B cell (primary cell): Measurements from ENCODE around the gene GNB1. TPM values are rescaled to one million over a fixed set of nuclear protein-coding genes. Genes with fewer than 3 reads are reported as not detected.

ENCODE experiments used
- ATAC-seq: fragments of 200-7000 bp; cut with Tn5 transposase; one replicate; pipeline ENCODE4 v1.10.0; 2021; ENCODE audit warnings: low read depth, mild to moderate bottlenecking, moderate number of reproducible peaks, moderate library complexity
- CTCF ChIA-PET: fragments of 350-600 bp; sonication (Branson Sonifier 250); formaldehyde crosslinking; loops from one replicate; lab custom pipeline; 2021; ENCODE audit warnings: antibody characterized with exemption, inconsistent platforms; lab: Charles Lee
- POLR2A ChIA-PET: fragments of 350-600 bp; sonication (Branson Sonifier 250); formaldehyde crosslinking; loops from one replicate; lab custom pipeline; 2021; ENCODE audit warnings: antibody characterized with exemption; lab: Charles Lee
- DNase-seq: peaks from one replicate; pipeline ENCODE4 v3.0.0; 2013
- H2AFZ ChIP-seq: 2 replicates; pipeline ENCODE4 v1.6.1; 2012; ENCODE audit warnings: mild to moderate bottlenecking, low read depth, low read length; ENCODE audit not compliant: insufficient read depth, poor library complexity, severe bottlenecking
- H3K27ac ChIP-seq, 2 donors: 1 replicate in 1 of 2; 2 replicates in 1 of 2; pipeline ENCODE4 v1.5.1; 2012 to 2013; ENCODE audit warnings: low read length in 2 of 2, mild to moderate bottlenecking in 2 of 2, moderate library complexity in 1 of 2
- H3K27me3 ChIP-seq, 4 experiments: fragments of 200-600 bp in 1 of 4; sonication (generic) in 1 of 4; replicated peaks in 1 of 4; 1 replicate in 2 of 4; 2 replicates in 2 of 4; pipeline versions ENCODE4 v1.6.1 to v1.7.0; 2013 to 2016; ENCODE audit warnings: low read length in 3 of 4, mild to moderate bottlenecking in 2 of 4, mixed read lengths in 1 of 4, moderate library complexity in 1 of 4; ENCODE audit not compliant: insufficient read depth in 4 of 4, control insufficient read depth in 3 of 4; ENCODE audit errors: control extremely low read depth in 1 of 4
- H3K36me3 ChIP-seq, 2 experiments: replicated peaks in 1 of 2; 1 replicate in 1 of 2; 2 replicates in 1 of 2; pipeline versions ENCODE4 v1.6.1 to v1.7.1; 2013; ENCODE audit warnings: low read length in 1 of 2; ENCODE audit not compliant: insufficient read depth in 2 of 2, control insufficient read depth in 1 of 2; ENCODE audit errors: control extremely low read depth in 1 of 2, extremely low read depth in 1 of 2
- H3K4me1 ChIP-seq, 2 donors: fragments of 200-600 bp in 1 of 2; sonication (generic) in 1 of 2; 1 replicate in 1 of 2; 2 replicates in 1 of 2; pipeline versions ENCODE4 v1.5.1 to v1.6.1; 2013 to 2017; ENCODE audit warnings: low read length in 2 of 2; ENCODE audit not compliant: control insufficient read depth in 2 of 2, insufficient read depth in 2 of 2
- H3K4me2 ChIP-seq: replicated peaks from 2 replicates; pipeline ENCODE3; 2012; ENCODE audit warnings: mild to moderate bottlenecking, low read depth, low read length; ENCODE audit not compliant: poor library complexity, severe bottlenecking
- H3K4me3 ChIP-seq, 5 experiments: fragments of 200-600 bp in 1 of 5; sonication (generic) in 1 of 5; 1 replicate in 3 of 5; 2 replicates in 2 of 5; pipeline versions ENCODE4 v1.5.1 to v1.7.0; 2011 to 2016; ENCODE audit warnings: low read length in 4 of 5, mild to moderate bottlenecking in 4 of 5, low read depth in 2 of 5, control low read depth in 1 of 5, moderate library complexity in 1 of 5; ENCODE audit not compliant: insufficient read depth in 1 of 5; ENCODE audit errors: control extremely low read depth in 1 of 5, extremely low read depth in 1 of 5
- H3K79me2 ChIP-seq: fragments of 200-600 bp; sonication (generic); one replicate; pipeline ENCODE4 v1.6.0; 2016; ENCODE audit warnings: low read length; ENCODE audit not compliant: control insufficient read depth, insufficient read depth
- H3K9ac ChIP-seq: fragments of 200-600 bp; sonication (generic); 2 replicates; pipeline ENCODE4 v1.6.1; 2017; ENCODE audit warnings: mild to moderate bottlenecking, low read length, moderate library complexity
- H3K9me3 ChIP-seq, 3 donors: one replicate each; pipeline versions ENCODE4 v1.6.1 to v1.7.1; 2013; ENCODE audit warnings: low read length in 2 of 3; ENCODE audit not compliant: control insufficient read depth in 2 of 3, insufficient read depth in 1 of 3; ENCODE audit errors: control extremely low read depth in 1 of 3
- H4K20me1 ChIP-seq: 2 replicates; pipeline ENCODE4 v1.6.0; 2012; ENCODE audit warnings: mild to moderate bottlenecking, low read length; ENCODE audit not compliant: insufficient read depth, control insufficient read depth, poor library complexity, severe bottlenecking
- H3K27ac Mint-ChIP-seq: one replicate; pipeline ENCODE4 v1.8.0; 2021; ENCODE audit warnings: mixed read lengths
- H3K27me3 Mint-ChIP-seq: one replicate; pipeline ENCODE4 v1.8.0; 2021; ENCODE audit warnings: mixed read lengths
- H3K4me1 Mint-ChIP-seq: one replicate; pipeline ENCODE4 v1.8.0; 2021; ENCODE audit warnings: mixed read lengths
- H3K4me3 Mint-ChIP-seq: one replicate; pipeline ENCODE4 v1.8.0; 2021; ENCODE audit warnings: mixed read lengths
- H3K9me3 Mint-ChIP-seq: one replicate; pipeline ENCODE4 v1.8.0; 2022; ENCODE audit warnings: mixed read lengths; ENCODE audit not compliant: insufficient read depth
- CTCF ChIP-seq: fragments of 200-600 bp; IDR thresholded peaks from one replicate; pipeline ENCODE4 v1.8.0; 2022; ENCODE audit warnings: antibody characterized with exemption, mild to moderate bottlenecking
- EZH2 ChIP-seq: IDR thresholded peaks from 2 replicates; pipeline ENCODE4 v1.6.1; 2012; ENCODE audit warnings: borderline replicate concordance, low read depth, mild to moderate bottlenecking, moderate library complexity, low read length; ENCODE audit not compliant: insufficient read depth, poor library complexity, severe bottlenecking
- WGBS: methylation state at CpG from one replicate; pipeline ENCODE4 v1.1.5; 2013; ENCODE audit warnings: missing lambda C conversion rate; ENCODE audit not compliant: insufficient coverage; 5-methylcytosine and 5-hydroxymethylcytosine counted together
- intact Hi-C: fragments of 100-400 bp; cut with micrococcal nuclease; formaldehyde crosslinking; loops from one replicate; pipeline ENCODE4 v1.10.0; 2022
- polyA plus RNA-seq: library from polyadenylated mRNA; depleted of rRNA; stranded (reverse); fragments of >200 nt; gene quantifications from 2 replicates; pipeline ENCODE4 v1.2.3, GENCODE V29; 2012
- total RNA-seq, 2 donors: library from RNA; stranded (reverse); fragments of 120-200 nt in 1 of 2; gene quantifications; 1 replicate in 1 of 2; 2 replicates in 1 of 2; pipeline versions ENCODE4 v1.2.3 to v1.2.4, GENCODE V29; 2013 to 2022

Gene GNB1
- total and polyA plus RNA-seq, 2 donors (not counting 1 experiment from before 2014, with no cell fraction given): 249 to 269 TPM

- DNase-seq (no peak), ATAC-seq (no peak)
- CTCF ChIA-PET: interaction anchor here (0.9 to 1.0 kb wide), 2 partner anchors 113 to 121 kb away, joined by 3 read pairs; no protein-coding TSS in a partner anchor
- Histone ChIP-seq H3K4me1 (peaks cover 20 to 35% of the 10 kb centered on the region in 2 donors), H3K79me2 (peaks cover 15% of the 10 kb centered on the region), H4K20me1 (no peaks in the 10 kb centered on the region), H3K27ac (no peak overlapping the region), H3K9ac (no peak overlapping the region), H3K9me3 (peaks cover 0 to 10% (median 0%) of the 10 kb centered on the region in 3 donors), H3K4me3 (no peak overlapping the region), H3K36me3 (no peaks in the 10 kb centered on the region), H3K27me3 (no peaks in the 10 kb centered on the region), H3K4me2 (peak overlapping the region; percentile 53), H2AFZ (peak overlapping the region; percentile 56)
- peaks cover 27% of the 10 kb centered on the region for H3K4me1 Mint-ChIP-seq
- no peaks in the 10 kb centered on the region for H3K9me3 Mint-ChIP-seq
- TF ChIP-seq CTCF (no peak), EZH2 (no peak)
- intact Hi-C loops: no loop called here
- WGBS: 39% methylated on average over 11 of the region's 13 CpGs
- POLR2A ChIA-PET: interaction anchor here (0.8 to 1.2 kb wide), 2 partner anchors 10 to 122 kb away, joined by 5 read pairs; no protein-coding TSS in a partner anchor
- no peak overlapping the region for H3K27ac Mint-ChIP-seq
- no peaks in the 10 kb centered on the region for H3K27me3 Mint-ChIP-seq
- no peak overlapping the region for H3K4me3 Mint-ChIP-seq
Observed at GRCh38 chr1:1901641-1902294, 10.9 kb upstream of the GNB1 start.
